SK-N-SH treated with all-trans-retinoic acid at 6 μM for 48 hours (cell line): ENCODE results near the gene SSBP2.
"Not testable (repeated sequence)": the region's sequence is repeated elsewhere in the genome, so short reads cannot be mapped to it uniquely, and the experiment has no call there.

Experiments used
- ATAC-seq: fragments of 200-7000 bp; cut with Tn5 transposase; 3 replicates; pipeline ENCODE4 v1.9.1; 2020; ENCODE audit warnings: mild to moderate bottlenecking, moderate library complexity
- BACH2 ChIP-seq: fragments of 250-450 bp; sonication (Bioruptor Pico); IDR thresholded peaks from 2 replicates; pipeline ENCODE4 v1.9.0; 2021; ENCODE audit warnings: mild to moderate bottlenecking, borderline replicate concordance
- ISL1 ChIP-seq: fragments of 250-450 bp; sonication (Bioruptor Pico); IDR thresholded peaks from 2 replicates; pipeline ENCODE4 v2.1.2; 2022; ENCODE audit warnings: mild to moderate bottlenecking, moderate library complexity
- OSR1 ChIP-seq: fragments of 250-450 bp; sonication (Bioruptor Pico); IDR thresholded peaks from 2 replicates; pipeline ENCODE4 v1.8.0; 2022; ENCODE audit warnings: moderate library complexity, mild to moderate bottlenecking, inconsistent platforms
- PATZ1 ChIP-seq: fragments of 250-450 bp; sonication (Bioruptor Pico); IDR thresholded peaks from 2 replicates; pipeline ENCODE4 v1.8.0; 2020; ENCODE audit warnings: mild to moderate bottlenecking, moderate library complexity, borderline replicate concordance
- PPARA ChIP-seq: fragments of 250-450 bp; sonication (Bioruptor Pico); IDR thresholded peaks from 2 replicates; pipeline ENCODE4 v1.5.0; 2020; ENCODE audit warnings: mild to moderate bottlenecking, borderline replicate concordance
- RARB ChIP-seq: fragments of 250-450 bp; sonication (Bioruptor Pico); IDR thresholded peaks from 2 replicates; pipeline ENCODE4 v1.8.0; 2021; ENCODE audit warnings: mild to moderate bottlenecking, moderate library complexity
- TCF4 ChIP-seq: fragments of 250-450 bp; sonication (Bioruptor Pico); IDR thresholded peaks from 2 replicates; pipeline ENCODE4 v1.8.0; 2021; ENCODE audit warnings: mild to moderate bottlenecking, moderate library complexity, borderline replicate concordance
- TOX ChIP-seq: fragments of 250-450 bp; sonication (Bioruptor Pico); IDR thresholded peaks from 2 replicates; pipeline ENCODE4 v1.8.0; 2021; ENCODE audit warnings: mild to moderate bottlenecking, moderate library complexity, borderline replicate concordance
- ZC3H10 ChIP-seq: fragments of 250-450 bp; sonication (Bioruptor Pico); IDR thresholded peaks from 2 replicates; pipeline ENCODE4 v1.5.1; 2021; ENCODE audit warnings: mild to moderate bottlenecking, moderate library complexity
- ZFP3 ChIP-seq: fragments of 250-450 bp; sonication (Bioruptor Pico); IDR thresholded peaks from 2 replicates; pipeline ENCODE4 v1.5.0; 2020; ENCODE audit warnings: mild to moderate bottlenecking, moderate library complexity
- ZFP30 ChIP-seq: fragments of 450-650 bp; formaldehyde crosslinking; IDR thresholded peaks from 2 replicates; pipeline ENCODE4 v1.5.0; 2022; ENCODE audit warnings: mild to moderate bottlenecking, moderate library complexity
- ZNF565 ChIP-seq: fragments of 450-650 bp; formaldehyde crosslinking; conservative IDR thresholded peaks from 2 replicates; pipeline ENCODE4 v1.5.0; 2020; ENCODE audit warnings: low read depth, mild to moderate bottlenecking, moderate library complexity
- ZNF70 ChIP-seq: fragments of 450-650 bp; formaldehyde crosslinking; IDR thresholded peaks from 2 replicates; pipeline ENCODE4 v1.5.0; 2020; ENCODE audit warnings: mild to moderate bottlenecking, moderate library complexity
- ZNF8 ChIP-seq: fragments of 450-650 bp; formaldehyde crosslinking; IDR thresholded peaks from 2 replicates; pipeline ENCODE4 v1.5.0; 2020; ENCODE audit warnings: mild to moderate bottlenecking, moderate library complexity
- TF ChIP-seq, protein P1 (sequence below): fragments of 250-450 bp; sonication (Bioruptor Pico); IDR thresholded peaks from 2 replicates; pipeline ENCODE4 v1.5.1; 2020; ENCODE audit warnings: low read depth, mild to moderate bottlenecking, moderate library complexity
- TF ChIP-seq, protein P2 (sequence below): fragments of 250-450 bp; sonication (Bioruptor Pico); IDR thresholded peaks from 2 replicates; pipeline ENCODE4 v1.5.1; 2021; ENCODE audit warnings: mild to moderate bottlenecking, moderate library complexity
- TF ChIP-seq, protein P3 (sequence below): fragments of 250-450 bp; sonication (Bioruptor Pico); IDR thresholded peaks from 2 replicates; pipeline ENCODE4 v1.5.0; 2020; ENCODE audit warnings: mild to moderate bottlenecking, moderate library complexity
- TF ChIP-seq, protein P4 (sequence below): fragments of 250-450 bp; sonication (Bioruptor Pico); IDR thresholded peaks from 2 replicates; pipeline ENCODE4 v1.8.0; 2021; ENCODE audit warnings: low read depth, mild to moderate bottlenecking, moderate library complexity, borderline replicate concordance

SSBP2 gene

DNA sequence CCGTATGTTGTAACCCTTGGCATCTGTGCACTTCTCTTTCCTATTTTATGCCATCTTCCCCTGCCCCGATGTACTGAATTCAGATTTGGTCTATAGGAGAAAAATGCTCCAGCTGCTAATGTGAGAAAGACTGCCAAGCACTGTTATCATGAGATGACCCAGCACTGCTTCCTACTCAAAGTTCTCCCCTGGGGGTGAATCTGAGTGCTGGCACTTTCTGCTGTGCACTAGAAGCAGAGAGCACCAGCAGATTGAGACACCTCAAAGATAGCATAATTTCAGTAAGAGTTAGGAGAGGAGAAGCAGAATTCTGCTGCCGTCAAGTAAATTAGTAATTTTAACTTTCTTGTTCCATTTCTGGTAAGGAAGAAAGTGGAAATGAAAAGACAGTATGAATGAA is 264.2 kb downstream of the SSBP2 start (continued):
- TF ChIP-seq, protein P1, sequence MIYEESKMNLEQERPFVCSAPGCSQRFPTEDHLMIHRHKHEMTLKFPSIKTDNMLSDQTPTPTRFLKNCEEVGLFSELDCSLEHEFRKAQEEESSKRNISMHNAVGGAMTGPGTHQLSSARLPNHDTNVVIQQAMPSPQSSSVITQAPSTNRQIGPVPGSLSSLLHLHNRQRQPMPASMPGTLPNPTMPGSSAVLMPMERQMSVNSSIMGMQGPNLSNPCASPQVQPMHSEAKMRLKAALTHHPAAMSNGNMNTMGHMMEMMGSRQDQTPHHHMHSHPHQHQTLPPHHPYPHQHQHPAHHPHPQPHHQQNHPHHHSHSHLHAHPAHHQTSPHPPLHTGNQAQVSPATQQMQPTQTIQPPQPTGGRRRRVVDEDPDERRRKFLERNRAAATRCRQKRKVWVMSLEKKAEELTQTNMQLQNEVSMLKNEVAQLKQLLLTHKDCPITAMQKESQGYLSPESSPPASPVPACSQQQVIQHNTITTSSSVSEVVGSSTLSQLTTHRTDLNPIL (CRISPR knock-in tag), result no peak
- TF ChIP-seq, all 23 proteins: peak for 0

DNA sequence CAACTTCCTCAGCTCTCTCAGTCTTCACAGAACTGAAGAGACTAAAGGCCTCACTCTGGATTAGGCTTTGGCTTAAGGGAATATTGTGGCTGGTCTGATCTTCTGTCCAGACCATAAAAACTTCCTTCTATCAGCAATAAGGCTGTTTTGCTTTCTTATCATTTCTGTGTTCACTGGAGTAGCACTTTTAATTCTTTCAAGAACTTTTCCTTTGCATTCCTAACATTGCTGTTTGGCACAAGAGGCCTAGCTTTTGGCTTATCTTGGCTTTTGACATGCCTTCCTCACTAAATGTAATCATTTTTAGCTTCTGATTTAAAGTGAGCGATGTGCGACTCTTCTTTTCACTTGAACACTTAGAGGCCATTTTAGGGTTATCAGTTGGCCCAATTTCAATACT is 268.3 kb downstream of the SSBP2 start:
- TF ChIP-seq ZFP3 (CRISPR knock-in tag) (no peak), ISL1 (CRISPR knock-in tag) (peak; percentile 46; the same call in 1 of the 2 replicates), ZFP30 (CRISPR knock-in tag) (no peak)
- ATAC-seq, result no peak

DNA sequence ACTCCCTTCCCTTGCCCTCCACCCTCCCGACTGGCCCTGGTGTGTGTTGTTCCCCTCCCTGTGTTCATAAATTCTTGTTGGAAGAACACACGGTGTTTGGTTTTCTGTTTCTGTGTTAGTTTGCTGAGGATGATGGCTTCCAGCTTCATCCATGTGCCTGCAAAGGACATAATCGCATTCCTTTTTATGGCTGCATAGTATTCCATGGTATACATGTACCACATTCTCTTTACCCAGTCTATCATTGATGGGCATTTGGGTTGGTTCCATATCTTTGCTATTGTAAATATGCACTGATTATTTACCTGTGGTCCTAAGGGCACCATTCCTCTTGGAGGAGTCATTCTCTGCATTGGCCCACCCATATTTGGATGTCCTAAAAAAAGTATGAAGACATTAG is 277.5 kb downstream of the SSBP2 start:
- ATAC-seq, result not testable (repeated sequence)

GRCh38 chr5:81469676-81470075 is 281.2 kb downstream of the SSBP2 start:
- no peak for ATAC-seq
- TF ChIP-seq TCF4 (CRISPR knock-in tag) (no peak), ZNF565 (CRISPR knock-in tag) (no peak), PPARA (CRISPR knock-in tag) (no peak), ZC3H10 (CRISPR knock-in tag) (no peak), ZNF8 (CRISPR knock-in tag) (no peak), BACH2 (CRISPR knock-in tag) (no peak)
- TF ChIP-seq, protein P2, sequence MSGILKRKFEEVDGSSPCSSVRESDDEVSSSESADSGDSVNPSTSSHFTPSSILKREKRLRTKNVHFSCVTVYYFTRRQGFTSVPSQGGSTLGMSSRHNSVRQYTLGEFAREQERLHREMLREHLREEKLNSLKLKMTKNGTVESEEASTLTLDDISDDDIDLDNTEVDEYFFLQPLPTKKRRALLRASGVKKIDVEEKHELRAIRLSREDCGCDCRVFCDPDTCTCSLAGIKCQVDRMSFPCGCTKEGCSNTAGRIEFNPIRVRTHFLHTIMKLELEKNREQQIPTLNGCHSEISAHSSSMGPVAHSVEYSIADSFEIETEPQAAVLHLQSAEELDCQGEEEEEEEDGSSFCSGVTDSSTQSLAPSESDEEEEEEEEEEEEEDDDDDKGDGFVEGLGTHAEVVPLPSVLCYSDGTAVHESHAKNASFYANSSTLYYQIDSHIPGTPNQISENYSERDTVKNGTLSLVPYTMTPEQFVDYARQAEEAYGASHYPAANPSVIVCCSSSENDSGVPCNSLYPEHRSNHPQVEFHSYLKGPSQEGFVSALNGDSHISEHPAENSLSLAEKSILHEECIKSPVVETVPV (CRISPR knock-in tag), result no peak
- TF ChIP-seq, protein P3, sequence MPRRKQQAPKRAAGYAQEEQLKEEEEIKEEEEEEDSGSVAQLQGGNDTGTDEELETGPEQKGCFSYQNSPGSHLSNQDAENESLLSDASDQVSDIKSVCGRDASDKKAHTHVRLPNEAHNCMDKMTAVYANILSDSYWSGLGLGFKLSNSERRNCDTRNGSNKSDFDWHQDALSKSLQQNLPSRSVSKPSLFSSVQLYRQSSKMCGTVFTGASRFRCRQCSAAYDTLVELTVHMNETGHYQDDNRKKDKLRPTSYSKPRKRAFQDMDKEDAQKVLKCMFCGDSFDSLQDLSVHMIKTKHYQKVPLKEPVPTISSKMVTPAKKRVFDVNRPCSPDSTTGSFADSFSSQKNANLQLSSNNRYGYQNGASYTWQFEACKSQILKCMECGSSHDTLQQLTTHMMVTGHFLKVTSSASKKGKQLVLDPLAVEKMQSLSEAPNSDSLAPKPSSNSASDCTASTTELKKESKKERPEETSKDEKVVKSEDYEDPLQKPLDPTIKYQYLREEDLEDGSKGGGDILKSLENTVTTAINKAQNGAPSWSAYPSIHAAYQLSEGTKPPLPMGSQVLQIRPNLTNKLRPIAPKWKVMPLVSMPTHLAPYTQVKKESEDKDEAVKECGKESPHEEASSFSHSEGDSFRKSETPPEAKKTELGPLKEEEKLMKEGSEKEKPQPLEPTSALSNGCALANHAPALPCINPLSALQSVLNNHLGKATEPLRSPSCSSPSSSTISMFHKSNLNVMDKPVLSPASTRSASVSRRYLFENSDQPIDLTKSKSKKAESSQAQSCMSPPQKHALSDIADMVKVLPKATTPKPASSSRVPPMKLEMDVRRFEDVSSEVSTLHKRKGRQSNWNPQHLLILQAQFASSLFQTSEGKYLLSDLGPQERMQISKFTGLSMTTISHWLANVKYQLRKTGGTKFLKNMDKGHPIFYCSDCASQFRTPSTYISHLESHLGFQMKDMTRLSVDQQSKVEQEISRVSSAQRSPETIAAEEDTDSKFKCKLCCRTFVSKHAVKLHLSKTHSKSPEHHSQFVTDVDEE, result no peak

More for the DNA sequence above, 277.5 kb downstream of the SSBP2 start:
- TF ChIP-seq ZNF8 (CRISPR knock-in tag), result peak; percentile 86

DNA sequence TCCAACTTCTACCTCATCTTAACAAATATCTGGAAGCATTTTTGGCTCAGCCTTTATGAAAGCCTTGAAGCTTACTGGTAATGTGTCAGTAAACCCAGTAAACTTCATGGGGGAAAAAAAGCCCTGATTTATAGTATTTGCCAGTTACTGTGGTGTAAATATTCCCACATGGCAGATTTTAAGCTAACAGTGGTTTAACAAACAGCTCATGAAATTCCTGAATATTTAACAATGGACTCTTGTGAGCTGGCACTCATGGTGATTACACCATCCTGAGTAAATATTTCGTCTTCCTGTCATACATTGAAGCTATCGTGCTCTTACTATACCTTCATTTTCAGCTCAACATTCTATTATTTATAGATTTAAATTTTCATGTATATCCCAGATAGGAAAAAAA is 300.0 kb downstream of the SSBP2 start:
- no peak for ATAC-seq
- TF ChIP-seq ZC3H10 (CRISPR knock-in tag) (no peak), RARB (CRISPR knock-in tag) (no peak), TCF4 (CRISPR knock-in tag) (no peak), ZFP3 (CRISPR knock-in tag) (no peak), PATZ1 (CRISPR knock-in tag) (no peak), TOX (CRISPR knock-in tag) (no peak), BACH2 (CRISPR knock-in tag) (no peak), OSR1 (no peak), ZNF565 (CRISPR knock-in tag) (no peak), ZNF70 (CRISPR knock-in tag) (no peak)
- TF ChIP-seq, protein P3, result no peak
- TF ChIP-seq, protein P4, sequence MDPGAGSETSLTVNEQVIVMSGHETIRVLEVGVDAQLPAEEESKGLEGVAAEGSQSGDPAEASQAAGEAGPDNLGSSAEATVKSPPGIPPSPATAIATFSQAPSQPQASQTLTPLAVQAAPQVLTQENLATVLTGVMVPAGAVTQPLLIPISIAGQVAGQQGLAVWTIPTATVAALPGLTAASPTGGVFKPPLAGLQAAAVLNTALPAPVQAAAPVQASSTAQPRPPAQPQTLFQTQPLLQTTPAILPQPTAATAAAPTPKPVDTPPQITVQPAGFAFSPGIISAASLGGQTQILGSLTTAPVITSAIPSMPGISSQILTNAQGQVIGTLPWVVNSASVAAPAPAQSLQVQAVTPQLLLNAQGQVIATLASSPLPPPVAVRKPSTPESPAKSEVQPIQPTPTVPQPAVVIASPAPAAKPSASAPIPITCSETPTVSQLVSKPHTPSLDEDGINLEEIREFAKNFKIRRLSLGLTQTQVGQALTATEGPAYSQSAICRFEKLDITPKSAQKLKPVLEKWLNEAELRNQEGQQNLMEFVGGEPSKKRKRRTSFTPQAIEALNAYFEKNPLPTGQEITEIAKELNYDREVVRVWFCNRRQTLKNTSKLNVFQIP (CRISPR knock-in tag), result no peak
